Stomach (tissue), 9 donors: ENCODE data around the gene HOXB3. TPM values are rescaled to one million over a fixed set of nuclear protein-coding genes. Genes with fewer than 3 reads are reported as not detected.

ENCODE experiments used
- DNase-seq, 2 donors: peaks; one replicate each; pipeline versions ENCODE4 v3.0.0 to v3.0.0-alpha.2; 2013 to 2019
- H3K27ac ChIP-seq, 5 donors: fragments of 200-600 bp in 4 of 5; sonication (generic) in 4 of 5; one replicate each; pipeline ENCODE4 v1.5.1; 2013 to 2019; ENCODE audit warnings: mild to moderate bottlenecking in 1 of 5, moderate library complexity in 1 of 5
- H3K27me3 ChIP-seq, 3 donors: fragments of 200-600 bp; sonication (generic); one replicate each; pipeline ENCODE4 v1.5.1; 2017 to 2019; ENCODE audit warnings: mixed run types in 1 of 3
- H3K36me3 ChIP-seq, 4 donors: fragments of 200-600 bp; sonication (generic); 1 replicate in 3 of 4; 2 replicates in 1 of 4; pipeline ENCODE4 v1.5.1; 2016 to 2019
- H3K4me1 ChIP-seq, 4 donors: fragments of 200-600 bp; sonication (generic); one replicate each; pipeline ENCODE4 v1.5.1; 2016 to 2019
- H3K4me3 ChIP-seq, 4 donors: fragments of 200-600 bp; sonication (generic) in 3 of 4; one replicate each; pipeline ENCODE4 v1.5.1; 2016 to 2019; ENCODE audit warnings: mild to moderate bottlenecking in 1 of 4
- H3K9me3 ChIP-seq, 4 donors: fragments of 200-600 bp; sonication (generic); one replicate each; pipeline ENCODE4 v1.5.1; 2016 to 2019
- CTCF ChIP-seq, 7 experiments: fragments of 450-650 bp in 4 of 7; fragments of 200-600 bp in 3 of 7; sonication (generic) in 3 of 7; IDR thresholded peaks; one replicate each; pipeline ENCODE4 v1.5.1; 2016 to 2019; ENCODE audit warnings: antibody characterized with exemption in 7 of 7, control low read depth in 2 of 7, mild to moderate bottlenecking in 1 of 7
- EP300 ChIP-seq: sonication (generic); formaldehyde crosslinking; IDR thresholded peaks from one replicate; pipeline ENCODE4 v1.6.1; 2017; ENCODE audit warnings: antibody characterized with exemption
- POLR2A ChIP-seq, 4 donors: fragments of 450-650 bp; IDR thresholded peaks; one replicate each; pipeline ENCODE4 v1.6.1; 2016; ENCODE audit warnings: antibody characterized with exemption in 4 of 4, control low read depth in 2 of 4, mild to moderate bottlenecking in 1 of 4, moderate library complexity in 1 of 4
- POLR2AphosphoS5 ChIP-seq, 3 donors: sonication (generic); formaldehyde crosslinking; IDR thresholded peaks; one replicate each; pipeline ENCODE4 v1.6.1; 2016; ENCODE audit warnings: antibody characterized with exemption in 3 of 3
- WGBS, 5 donors: extraction: QIAGEN DNeasy Blood & Tissue Kit in 3 of 5; methylation state at CpG; one replicate each; pipeline versions ENCODE4 v1.1.5 to v1.1.7; 2013 to 2018; 5-methylcytosine and 5-hydroxymethylcytosine counted together
- intact Hi-C: fragments of 100-400 bp; cut with DNase I; formaldehyde crosslinking; loops from one replicate; pipeline ENCODE4 v1.15.1; 2023; ENCODE audit warnings: low total_unique reads
- polyA plus RNA-seq, 3 donors: library from polyadenylated mRNA; stranded (reverse); fragments of 200-250 nt; gene quantifications; one replicate each; pipeline ENCODE4 v1.2.3, GENCODE V29; 2013
- total RNA-seq, 5 donors: library from RNA; depleted of rRNA; stranded (reverse); fragments of >200 nt; gene quantifications; one replicate each; pipeline versions ENCODE4 v1.1.0 to v1.2.3, GENCODE V29; 2014 to 2016
- donor health status: healthy with polysubstance abuse.
- donor health status: Bipolar disorder and iron deficiency.
- donor health status: healthy.

Gene HOXB3
- total and polyA plus RNA-seq, 8 donors, result 2.8 to 77.6 (median 10.3) TPM

- Histone ChIP-seq H3K4me3 (peak overlapping the region; percentile 39 to 47 (median 44)), H3K4me1 (peaks cover 45 to 99% (median 73%) of the 10 kb centered on the region in 4 donors), H3K9me3 (no peaks in the 10 kb centered on the region), H3K27me3 (peaks cover 0 to 90% (median 31%) of the 10 kb centered on the region in 3 donors), H3K27ac (peak overlapping the region; percentile 11 to 95 (median 93)), H3K36me3 (no peaks in the 10 kb centered on the region)
- intact Hi-C loops, result no loop called here
- no peak for TF ChIP-seq EP300
- 23 to 28% (median 24%) methylated on average over 9 to 10 of the region's 10 CpGs for whole genome bisulfite sequencing, 5 donors
- no peak for DNase-seq
These were observed 26.2 kb downstream of the HOXB3 start for GRCh38 chr17:48563867-48564187.

GRCh38 chr17:48563385-48563838, 26.6 kb downstream of the HOXB3 start:
- H3K4me1 ChIP-seq, result peaks cover 45 to 99% (median 72%) of the 10 kb centered on the region in 4 donors
- no peaks in the 10 kb centered on the region for H3K36me3 ChIP-seq
- 41 to 60% (median 54%) methylated on average over 6 of the region's 6 CpGs for WGBS, 5 donors
- H3K4me3 ChIP-seq, result peak overlapping the region; percentile 39 to 47 (median 44)
- TF ChIP-seq EP300 (no peak), POLR2A (IDR thresholded peaks at IDR 0.05) (no peak), CTCF (IDR thresholded peaks at IDR 0.05) (no peak), POLR2AphosphoS5 (IDR thresholded peaks at IDR 0.05) (no peak)
- H3K9me3 ChIP-seq, result no peaks in the 10 kb centered on the region
- peaks cover 0 to 90% (median 28%) of the 10 kb centered on the region in 3 donors for H3K27me3 ChIP-seq
- no peak for DNase-seq
- peak overlapping the region; percentile 11 to 95 (median 93) for H3K27ac ChIP-seq
- intact Hi-C loops, result no loop called here

- 42 to 52% (median 50%) methylated on average over 5 of the region's 5 CpGs for WGBS, 5 donors
- no peaks in the 10 kb centered on the region for H3K9me3 ChIP-seq
- peak overlapping the region in 3 of 5 donors; percentile 93 to 95 (median 93) for H3K27ac ChIP-seq
- H3K4me1 ChIP-seq, result peaks cover 45 to 99% (median 73%) of the 10 kb centered on the region in 4 donors
- peaks cover 0 to 90% (median 28%) of the 10 kb centered on the region in 3 donors for H3K27me3 ChIP-seq
- TF ChIP-seq EP300, result no peak
- peak overlapping the region in 2 of 4 donors; percentile 39 to 46 for H3K4me3 ChIP-seq
- intact Hi-C loops, result no loop called here
- no peak for DNase-seq
- no peaks in the 10 kb centered on the region for H3K36me3 ChIP-seq
These were observed 27.1 kb downstream of the HOXB3 start for GRCh38 chr17:48562934-48563333.

- H3K4me1 ChIP-seq, result peaks cover 45 to 99% (median 74%) of the 10 kb centered on the region in 4 donors
- intact Hi-C loops, result no loop called here
- H3K27me3 ChIP-seq, result peaks cover 0 to 90% (median 28%) of the 10 kb centered on the region in 3 donors
- no peak for TF ChIP-seq POLR2AphosphoS5 (IDR thresholded peaks at IDR 0.05)
- no peak for TF ChIP-seq EP300
- peak in 2 of 7 experiments; percentile 11 to 16 for TF ChIP-seq CTCF (IDR thresholded peaks at IDR 0.05)
- 42 to 61% (median 53%) methylated on average over 15 of the region's 15 CpGs for WGBS, 5 donors
- H3K36me3 ChIP-seq, result no peaks in the 10 kb centered on the region
- H3K9me3 ChIP-seq, result no peaks in the 10 kb centered on the region
- H3K4me3 ChIP-seq, result no peak overlapping the region
- no peak for DNase-seq
- H3K27ac ChIP-seq, result peak overlapping the region in 3 of 5 donors; percentile 93 to 95 (median 93)
These were observed 27.9 kb downstream of the HOXB3 start for GRCh38 chr17:48561884-48562810.

GRCh38 chr17:48559840-48560817, 29.9 kb downstream of the HOXB3 start:
- peaks cover 48 to 99% (median 73%) of the 10 kb centered on the region in 4 donors for H3K4me1 ChIP-seq
- DNase-seq, result no peak
- WGBS, 5 donors, result 52 to 68% (median 66%) methylated on average over 14 of the region's 14 CpGs
- no peak for TF ChIP-seq EP300
- no peak for TF ChIP-seq POLR2A (IDR thresholded peaks at IDR 0.05)
- no peak for TF ChIP-seq CTCF (IDR thresholded peaks at IDR 0.05)
- no peaks in the 10 kb centered on the region for H3K9me3 ChIP-seq
- intact Hi-C loops, result no loop called here
- H3K4me3 ChIP-seq, result no peak overlapping the region
- peak overlapping the region; percentile 42 to 95 (median 93) for H3K27ac ChIP-seq
- no peaks in the 10 kb centered on the region for H3K36me3 ChIP-seq
- H3K27me3 ChIP-seq, result peaks cover 0 to 90% (median 32%) of the 10 kb centered on the region in 3 donors
